GM18526 (cell line): ENCODE data around the gene DDX46.

Experiments used
- POLR2A ChIP-seq: IDR thresholded peaks from 3 replicates; pipeline ENCODE4 v1.6.1; 2011; ENCODE audit not compliant: insufficient read length; ENCODE audit errors: extremely low read depth

Gene DDX46

DNA sequence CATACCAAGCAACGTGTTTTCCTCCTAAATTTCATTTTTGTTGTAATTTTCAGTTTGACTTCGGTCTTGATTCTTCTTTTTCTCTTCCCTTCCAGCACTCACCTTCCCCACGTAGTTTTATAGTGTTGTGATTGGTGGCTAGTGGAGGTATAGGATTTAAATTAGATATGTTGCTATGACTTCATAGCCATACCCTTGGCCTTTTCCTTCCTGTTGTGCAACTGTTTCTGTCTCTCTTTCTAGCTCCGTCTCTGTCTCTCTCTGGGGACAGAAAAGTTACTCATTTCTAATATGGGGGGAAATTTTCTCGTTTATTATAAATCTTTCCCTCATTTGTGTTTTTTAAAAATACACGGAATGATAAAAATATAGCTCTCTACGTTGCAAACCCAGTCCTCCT, 66.6 kb downstream of the DDX46 start:
- no peak for TF ChIP-seq POLR2A

- no peak for TF ChIP-seq POLR2A
These were observed 74.9 kb downstream of the DDX46 start for GRCh38 chr5:134833340-134834032.

DNA sequence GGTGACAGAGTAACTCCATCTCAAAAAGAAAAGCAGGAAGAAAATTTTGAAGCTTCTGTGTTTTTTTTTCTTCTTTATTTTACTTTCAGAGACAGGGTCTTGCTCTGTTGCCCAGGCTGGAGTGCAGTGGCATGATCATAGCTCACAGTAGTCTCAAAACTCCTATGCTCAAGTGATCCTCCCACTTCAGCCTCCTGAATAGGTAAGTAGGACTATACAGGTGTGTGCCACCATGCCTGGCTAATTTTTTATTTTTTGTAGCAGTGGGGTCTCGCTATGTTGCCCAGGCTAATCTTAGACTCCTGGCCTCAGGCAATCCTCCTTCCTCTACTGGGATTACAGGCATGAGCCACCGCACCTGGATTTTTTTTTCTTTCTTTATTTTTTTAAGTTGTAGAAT, 77.0 kb downstream of the DDX46 start:
- no peak for TF ChIP-seq POLR2A

DNA sequence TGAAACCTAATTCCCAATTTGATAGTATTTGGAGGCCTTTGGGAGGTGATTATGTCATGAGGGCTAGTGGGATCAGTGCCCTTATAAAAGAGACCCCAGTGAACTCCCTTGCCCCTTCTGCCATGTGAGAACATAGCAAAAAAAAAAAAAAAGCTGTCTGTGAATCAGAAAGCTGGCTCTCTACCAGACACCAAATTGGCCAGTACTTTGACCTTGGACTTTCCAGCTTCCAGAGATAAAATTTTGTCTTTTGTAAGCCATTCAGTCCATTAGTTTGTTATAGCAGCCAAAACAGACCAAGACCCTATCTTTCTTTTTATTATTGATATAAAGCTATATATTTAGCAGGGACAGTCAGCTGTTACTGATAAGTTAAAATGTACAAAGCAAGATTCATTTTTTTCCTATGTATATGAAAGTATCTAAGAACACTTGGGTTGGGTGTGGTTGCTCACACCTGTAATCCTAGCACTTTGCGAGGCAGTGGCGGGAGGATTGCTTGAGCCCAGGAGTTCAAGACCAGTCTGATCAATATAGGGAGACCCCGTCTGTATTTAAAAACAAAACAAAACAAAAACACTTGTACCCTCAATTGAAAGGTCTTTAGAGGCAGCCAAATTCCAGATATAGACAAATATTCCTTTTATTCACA, 79.1 kb downstream of the DDX46 start:
- no peak for TF ChIP-seq POLR2A

DNA sequence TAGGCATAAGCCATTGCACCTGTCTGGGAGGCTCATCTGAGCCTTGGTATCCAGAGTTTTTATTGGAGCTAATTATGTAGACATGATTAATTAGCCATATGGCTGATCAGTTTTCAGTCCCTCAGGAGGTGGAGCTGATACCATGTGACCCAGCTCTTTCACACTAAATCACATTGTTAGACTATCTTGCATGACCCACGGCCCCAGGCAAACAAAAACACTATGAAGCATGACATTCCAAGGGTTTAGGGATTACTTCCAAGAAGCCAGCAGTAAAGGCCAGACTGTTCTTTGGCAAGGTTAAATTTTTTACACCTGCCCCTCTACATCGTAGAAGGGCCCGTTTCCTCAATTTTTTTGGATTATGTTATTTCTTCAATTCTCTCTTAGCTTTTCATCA, 82.2 kb downstream of the DDX46 start:
- no peak for TF ChIP-seq POLR2A

DNA sequence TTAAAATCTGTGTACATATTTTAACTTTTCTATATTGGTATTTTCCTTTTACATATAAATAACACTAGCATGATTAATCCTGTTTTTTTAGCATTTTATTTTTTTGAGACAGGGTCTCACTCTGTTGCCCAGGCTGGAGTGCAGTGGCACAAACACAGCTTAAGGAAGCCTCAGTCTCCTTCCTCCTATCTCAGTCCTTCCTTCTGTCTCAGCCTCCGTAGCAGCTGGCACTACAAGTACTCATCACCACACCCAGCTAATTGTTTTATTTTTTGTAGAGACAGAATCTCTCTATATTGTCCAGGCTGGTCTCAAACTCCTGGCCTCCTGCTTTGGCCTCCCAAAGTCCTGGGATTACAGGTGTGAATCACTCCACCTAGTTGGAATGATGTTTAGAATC, 85.7 kb downstream of the DDX46 start:
- TF ChIP-seq POLR2A = no peak

DNA sequence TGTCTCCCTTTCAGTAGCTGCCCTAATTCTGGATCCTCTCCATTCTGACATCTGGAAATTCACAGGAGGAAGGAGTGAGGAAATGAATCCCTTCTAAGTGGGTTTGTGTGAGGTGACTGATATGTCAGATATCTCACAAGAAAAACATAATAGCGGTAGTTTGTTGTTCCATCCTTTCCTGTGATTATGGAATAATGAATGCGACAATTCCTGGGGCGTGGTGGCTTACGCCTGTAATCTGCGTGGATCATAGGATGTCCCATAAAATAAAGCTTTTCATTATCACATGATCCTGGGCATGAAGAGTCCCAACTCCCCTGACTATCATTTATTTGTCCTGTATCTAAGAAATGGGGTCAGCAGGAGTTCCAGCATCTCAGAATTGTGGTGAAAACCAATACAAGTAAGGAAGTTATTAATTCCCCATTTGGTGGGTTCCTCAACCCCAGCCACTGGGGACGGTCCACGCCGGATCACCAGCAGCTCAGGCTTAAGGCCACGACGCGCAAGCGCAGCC, 86.8 kb downstream of the DDX46 start:
- no peak for TF ChIP-seq POLR2A

GRCh38 chr5:134845852-134846640, 87.5 kb downstream of the DDX46 start, which contains the start of gene C5orf24:
C5orf24 (plus strand) TSS chr5:134845968; CDS start chr5:134854901, 8,933 bp downstream.
- TF ChIP-seq POLR2A = peak; percentile 98

GRCh38 chr5:134846641-134846960, 88.0 kb downstream of the DDX46 start:
- TF ChIP-seq POLR2A = no peak

DNA sequence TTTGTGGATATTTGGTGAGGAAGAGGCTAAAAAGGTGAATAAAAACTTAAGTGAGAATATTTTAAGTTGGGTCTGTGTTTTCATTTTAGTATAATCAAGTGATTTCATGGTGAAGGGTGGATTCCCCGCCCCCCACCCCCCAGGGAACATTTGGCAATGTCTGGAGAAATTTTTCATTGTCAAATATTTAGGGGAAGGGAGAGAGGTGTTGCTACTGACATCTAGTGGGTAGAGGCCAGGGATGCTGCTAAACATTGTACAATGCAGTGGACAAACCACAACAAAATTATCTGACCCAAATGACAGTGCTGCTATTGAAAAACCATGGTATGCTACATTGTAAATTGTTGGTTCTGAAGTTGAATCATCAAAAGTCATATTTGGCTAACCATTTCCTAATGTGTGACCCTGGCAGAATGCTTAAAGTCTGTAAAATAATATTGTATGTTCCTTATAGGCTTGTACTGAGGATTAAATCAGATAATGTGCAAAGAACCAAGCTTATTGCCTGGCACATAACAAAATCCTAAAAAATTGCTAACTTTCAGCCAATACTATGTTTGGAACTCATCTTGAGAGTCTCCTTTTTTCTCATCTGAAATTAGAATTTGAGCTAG, 92.8 kb downstream of the DDX46 start:
- no peak for TF ChIP-seq POLR2A

DNA sequence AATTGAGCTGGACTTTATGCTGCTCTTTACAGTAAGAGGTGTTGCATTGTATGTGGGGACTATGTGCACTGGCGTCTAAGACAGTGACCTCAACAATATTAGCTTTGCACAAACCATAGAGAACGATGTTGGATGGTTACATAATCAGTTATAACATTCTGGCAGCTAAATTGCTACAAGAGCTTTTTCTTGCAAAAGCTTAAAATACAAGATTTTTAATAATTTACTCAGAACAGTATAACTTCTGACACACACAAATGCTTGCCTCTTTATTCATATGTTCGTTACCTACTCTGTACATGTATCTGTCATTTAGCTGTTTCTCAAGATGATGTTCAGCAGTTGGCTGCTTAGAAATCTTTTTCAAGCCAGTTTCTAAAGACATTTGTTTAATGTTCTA, 98.8 kb downstream of the DDX46 start:
- TF ChIP-seq POLR2A = no peak

GRCh38 chr5:134864707-134865106, 106.1 kb downstream of the DDX46 start:
- no peak for TF ChIP-seq POLR2A

- no peak for TF ChIP-seq POLR2A
These were observed 114.9 kb downstream of the DDX46 start for GRCh38 chr5:134873494-134873893.

GRCh38 chr5:134873987-134874830, 115.6 kb downstream of the DDX46 start, which contains the start of gene TXNDC15:
TXNDC15 (plus strand) TSS chr5:134874371; CDS start chr5:134874428, 57 bp downstream.
- TF ChIP-seq POLR2A = peak; percentile 90
